IMR-90 (cell line): ENCODE results near the gene CMTM1. TPM values are rescaled to one million over a fixed set of nuclear protein-coding genes. Genes with fewer than 3 reads are reported as not detected.
A peak's percentile ranks its signal among the peaks of the same experiment; 100 is the strongest.

Source experiments
- ATAC-seq: fragments of 200-7000 bp; cut with Tn5 transposase; 2 replicates; pipeline ENCODE4 v1.9.1; 2020; ENCODE audit warnings: low read depth, mild to moderate bottlenecking, moderate library complexity
- BruUV-seq: library from RNA; stranded (reverse); fragments of 400-500 nt; replicated peaks from 2 replicates; lab custom pipeline; 2021; lab: Mats Ljungman, UMichigan
- CTCF ChIA-PET: fragments of 300-600 bp; formaldehyde crosslinking; extraction: SDS; loops from one replicate; lab custom pipeline; 2021; ENCODE audit warnings: antibody characterized with exemption; lab: Yijun Ruan, JAX
- POLR2A ChIA-PET: fragments of 300-600 bp; sonication (Branson Sonifier 250); formaldehyde crosslinking; loops from one replicate; lab custom pipeline; 2022; ENCODE audit warnings: antibody characterized with exemption; ENCODE audit not compliant: unreplicated experiment; lab: Charles Lee
- DNase-seq: peaks from one replicate; pipeline ENCODE4 v3.0.0; 2013
- H2AFZ ChIP-seq: replicated peaks from 2 replicates; pipeline ENCODE3; 2013; ENCODE audit warnings: low read length, mild to moderate bottlenecking; ENCODE audit not compliant: poor library complexity
- H2AK5ac ChIP-seq: 2 replicates; pipeline ENCODE4 v1.6.1; 2013; ENCODE audit warnings: low read depth, low read length, inconsistent platforms
- H2AK9ac ChIP-seq: replicated peaks from 2 replicates; pipeline ENCODE3; 2013; ENCODE audit warnings: mild to moderate bottlenecking, low read depth, low read length, moderate library complexity; ENCODE audit not compliant: poor library complexity
- H2BK120ac ChIP-seq: 2 replicates; pipeline ENCODE4 v1.6.1; 2013; ENCODE audit warnings: low read depth, low read length, inconsistent platforms
- H2BK15ac ChIP-seq: 3 replicates; pipeline ENCODE4 v1.6.1; 2013; ENCODE audit warnings: low read depth, low read length, inconsistent platforms
- H2BK20ac ChIP-seq: 2 replicates; pipeline ENCODE4 v1.6.1; 2013; ENCODE audit warnings: low read depth, mild to moderate bottlenecking, inconsistent platforms, low read length, moderate library complexity
- H2BK5ac ChIP-seq: 2 replicates; pipeline ENCODE4 v1.6.1; 2013; ENCODE audit warnings: mild to moderate bottlenecking, low read depth, low read length, inconsistent platforms; ENCODE audit not compliant: poor library complexity, severe bottlenecking
- H3K14ac ChIP-seq: replicated peaks from 2 replicates; pipeline ENCODE4 v1.6.1; 2013; ENCODE audit warnings: low read depth, low read length, inconsistent platforms
- H3K18ac ChIP-seq: 2 replicates; pipeline ENCODE4 v1.6.1; 2013; ENCODE audit warnings: low read depth, low read length, control low read depth
- H3K23ac ChIP-seq: 2 replicates; pipeline ENCODE4 v1.6.1; 2013; ENCODE audit warnings: low read depth, low read length, inconsistent platforms
- H3K27ac ChIP-seq: 2 replicates; pipeline ENCODE4 v1.5.1; 2013; ENCODE audit warnings: mild to moderate bottlenecking, control low read depth, low read length; ENCODE audit not compliant: insufficient read depth
- H3K27me3 ChIP-seq: 2 replicates; pipeline ENCODE4 v1.6.1; 2013; ENCODE audit warnings: low read length; ENCODE audit not compliant: control insufficient read depth, insufficient read depth
- H3K36me3 ChIP-seq: 2 replicates; pipeline ENCODE4 v1.6.1; 2013; ENCODE audit warnings: low read length, mixed read lengths; ENCODE audit not compliant: control insufficient read depth, insufficient read depth
- H3K4ac ChIP-seq: 2 replicates; pipeline ENCODE4 v1.6.1; 2013; ENCODE audit warnings: low read depth, low read length, inconsistent platforms
- H3K4me1 ChIP-seq: 2 replicates; pipeline ENCODE4 v1.6.1; 2013; ENCODE audit warnings: low read length, mixed read lengths; ENCODE audit not compliant: control insufficient read depth, insufficient read depth
- H3K4me2 ChIP-seq: 2 replicates; pipeline ENCODE4 v1.6.1; 2013; ENCODE audit warnings: low read depth, mild to moderate bottlenecking, control low read depth, low read length, moderate library complexity
- H3K4me3 ChIP-seq: 2 replicates; pipeline ENCODE4 v1.5.1; 2013; ENCODE audit warnings: low read depth, mild to moderate bottlenecking, control low read depth, low read length, moderate library complexity; ENCODE audit not compliant: insufficient read depth
- H3K56ac ChIP-seq: 2 replicates; pipeline ENCODE4 v1.6.1; 2013; ENCODE audit warnings: low read length, inconsistent platforms; ENCODE audit not compliant: insufficient read depth; ENCODE audit errors: extremely low read depth
- H3K79me1 ChIP-seq, 2 experiments: 2 replicates each; pipeline ENCODE4 v1.6.1; 2013; ENCODE audit warnings: low read length in 2 of 2, inconsistent platforms in 1 of 2, low read depth in 1 of 2
- H3K9ac ChIP-seq: 2 replicates; pipeline ENCODE4 v1.6.1; 2013; ENCODE audit warnings: low read depth, low read length, control low read depth
- H3K9me1 ChIP-seq: 2 replicates; pipeline ENCODE4 v1.6.1; 2013; ENCODE audit warnings: low read length, inconsistent platforms; ENCODE audit not compliant: insufficient read depth
- H3K9me3 ChIP-seq: 2 replicates; pipeline ENCODE4 v1.6.1; 2013; ENCODE audit warnings: low read length; ENCODE audit not compliant: control insufficient read depth, insufficient read depth
- H4K20me1 ChIP-seq: 2 replicates; pipeline ENCODE4 v1.6.1; 2013; ENCODE audit warnings: low read length, inconsistent platforms; ENCODE audit not compliant: insufficient read depth
- H4K5ac ChIP-seq: 2 replicates; pipeline ENCODE4 v1.6.1; 2013; ENCODE audit warnings: mild to moderate bottlenecking, low read depth, low read length, control low read depth
- H4K8ac ChIP-seq, 2 experiments: 2 replicates each; pipeline ENCODE4 v1.6.1; 2013; ENCODE audit warnings: low read depth in 2 of 2, low read length in 2 of 2, control low read depth in 1 of 2, inconsistent platforms in 1 of 2
- H4K91ac ChIP-seq: 2 replicates; pipeline ENCODE4 v1.6.1; 2013; ENCODE audit warnings: low read depth, low read length, inconsistent platforms; ENCODE audit not compliant: insufficient read depth
- CEBPB ChIP-seq: IDR thresholded peaks from 2 replicates; pipeline ENCODE4 v1.6.1; 2012; ENCODE audit warnings: low read depth, low read length, improper control_type of control experiment
- FOS ChIP-seq: fragments of 150-350 bp; IDR thresholded peaks from 2 replicates; pipeline ENCODE4 v1.6.1; 2016; ENCODE audit warnings: low read depth, low read length
- MAZ ChIP-seq: IDR thresholded peaks from 2 replicates; pipeline ENCODE4 v1.6.1; 2012; ENCODE audit warnings: low read depth, mild to moderate bottlenecking, low read length, improper control_type of control experiment, moderate library complexity, borderline replicate concordance
- MXI1 ChIP-seq: IDR thresholded peaks from 2 replicates; pipeline ENCODE4 v1.6.1; 2012; ENCODE audit warnings: low read depth, mild to moderate bottlenecking, low read length, moderate library complexity, borderline replicate concordance
- NFE2L2 ChIP-seq: fragments of 150-350 bp; IDR thresholded peaks from 2 replicates; pipeline ENCODE4 v1.6.1; 2016; ENCODE audit warnings: low read depth, mild to moderate bottlenecking, low read length
- POLR2A ChIP-seq: IDR thresholded peaks from 2 replicates; pipeline ENCODE4 v1.6.1; 2012; ENCODE audit warnings: mild to moderate bottlenecking, low read depth, low read length
- SMC3 ChIP-seq: fragments of 150-350 bp; IDR thresholded peaks from 2 replicates; pipeline ENCODE4 v1.6.1; 2016; ENCODE audit warnings: low read depth, mild to moderate bottlenecking, antibody characterized with exemption, low read length, moderate library complexity
- WGBS, 2 experiments: methylation state at CpG; one replicate each; pipeline versions ENCODE4 v1.1.5 to v1.1.7; 2013; ENCODE audit warnings: missing lambda C conversion rate in 2 of 2; ENCODE audit not compliant: insufficient read length in 1 of 2; ENCODE audit errors: extremely low coverage in 2 of 2; 5-methylcytosine and 5-hydroxymethylcytosine counted together
- dilution Hi-C: fragments of 300-500 bp; cut with HindIII; formaldehyde crosslinking; loops from one replicate; pipeline ENCODE4 v1.14.3; 2018; ENCODE audit warnings: low sequenced_read_pairs; ENCODE audit not compliant: unreplicated experiment
- in situ Hi-C: fragments of 300-500 bp; cut with MboI; formaldehyde crosslinking; loops from 3 replicates; pipeline ENCODE4 v1.14.3; 2019; ENCODE audit warnings: low sequenced_read_pairs, inconsistent platforms, mixed read lengths
- intact Hi-C: fragments of 100-400 bp; cut with micrococcal nuclease; formaldehyde crosslinking; loops from 2 replicates; pipeline ENCODE4 v1.10.0; 2022
- polyA plus RNA-seq, 3 experiments: library from polyadenylated mRNA; depleted of rRNA; stranded (reverse); fragments of >200 nt; gene quantifications; 2 replicates each; pipeline ENCODE4 v1.2.3, GENCODE V29; 2012; ENCODE audit warnings: low replicate concordance in 1 of 3
- total RNA-seq: library from RNA; depleted of rRNA; stranded (reverse); fragments of >200 nt; gene quantifications from 2 replicates; pipeline ENCODE4 v1.2.3, GENCODE V29; 2012
- TF ChIP-seq, protein P1 (sequence below): fragments of 150-350 bp; IDR thresholded peaks from 2 replicates; pipeline ENCODE4 v1.6.1; 2017; ENCODE audit warnings: mild to moderate bottlenecking, antibody characterized with exemption, low read length, low read depth

CMTM1 gene
- total and polyA plus RNA-seq, 2 of the 4 experiments (the other 2 are of a cell fraction), result 0.54 to 2.1 TPM

DNA sequence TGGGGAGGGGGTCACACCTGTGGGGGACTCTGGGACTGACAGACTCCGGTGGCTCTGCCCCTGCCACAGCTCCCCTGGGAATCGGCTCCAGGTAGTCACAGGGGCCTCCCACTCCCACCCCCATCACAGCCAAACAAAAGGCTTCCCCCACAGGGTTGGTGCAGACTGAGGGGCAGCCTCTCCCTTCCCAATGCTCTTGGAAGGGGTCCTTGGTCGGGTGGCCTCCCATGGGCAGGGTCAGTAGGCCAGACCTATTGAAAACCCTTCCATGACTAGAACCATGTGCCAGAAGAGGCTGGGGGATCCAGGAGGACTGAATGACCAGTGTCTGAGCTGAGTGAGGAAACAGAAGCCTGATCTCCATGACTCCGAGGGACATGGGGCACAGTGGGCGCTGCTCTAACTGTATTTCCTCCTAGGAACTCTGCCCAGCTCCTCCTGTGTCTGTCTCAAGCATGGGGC lies 45.0 kb upstream of the CMTM1 start:
- Histone ChIP-seq H3K9me1 (peaks cover 31% of the 10 kb centered on the region), H4K91ac (peak overlapping the region; percentile 73), H3K27ac (peak overlapping the region; percentile 28; the same call in 1 of the 2 replicates), H2BK20ac (peak overlapping the region; percentile 73; the same call in 1 of the 2 replicates), H2BK120ac (peak overlapping the region; percentile 85), H3K14ac (peak overlapping the region; percentile 79), H3K79me1 (peaks cover 3 to 33% of the 10 kb centered on the region in 2 experiments; a peak in 3 of 4 replicates), H3K56ac (no peak overlapping the region), H3K4me3 (no peak overlapping the region), H3K4me1 (peaks cover 23% of the 10 kb centered on the region), H3K4me2 (no peak overlapping the region; the same call in 1 of the 2 replicates), H3K9ac (no peak overlapping the region), H3K18ac (peak overlapping the region; percentile 20), H3K9me3 (no peaks in the 10 kb centered on the region), H2AK9ac (peak overlapping the region; percentile 10), H2AFZ (no peak overlapping the region), H2BK5ac (peak overlapping the region; percentile 11), H4K20me1 (no peaks in the 10 kb centered on the region; the same call in 1 of the 2 replicates), H2AK5ac (peak overlapping the region; percentile 85), H3K36me3 (peaks cover 10% of the 10 kb centered on the region; the same call in 1 of the 2 replicates), H2BK15ac (peak overlapping the region; percentile 87; the same call in 2 of the 3 replicates), H3K23ac (peak overlapping the region; percentile 21; the same call in 1 of the 2 replicates), H3K4ac (peak overlapping the region; percentile 81), H3K27me3 (no peaks in the 10 kb centered on the region), H4K5ac (peak overlapping the region; percentile 33; the same call in 1 of the 2 replicates), H4K8ac (peak overlapping the region; percentile 3 to 59; a peak in 2 of 4 replicates)
- ChIA-PET CTCF (interaction anchor here (1.3 kb wide), 1 partner anchor 130 kb away, joined by 4 read pairs; no protein-coding TSS in a partner anchor), POLR2A (interaction anchor here (1.3 kb wide), 1 partner anchor 31 kb away, joined by 3 read pairs; the partner anchor contains the start of gene CKLF)
- in situ Hi-C loops (no loop called here), dilution Hi-C loops (no loop called here), intact Hi-C loops (no loop called here)
- no TSS peak for BruUV-seq
- DNase-seq (no peak), ATAC-seq (no peak)
- TF ChIP-seq SMC3 (no peak), MXI1 (no peak), FOS (no peak), NFE2L2 (no peak), MAZ (no peak), CEBPB (no peak), POLR2A (no peak)
- TF ChIP-seq, protein P1, sequence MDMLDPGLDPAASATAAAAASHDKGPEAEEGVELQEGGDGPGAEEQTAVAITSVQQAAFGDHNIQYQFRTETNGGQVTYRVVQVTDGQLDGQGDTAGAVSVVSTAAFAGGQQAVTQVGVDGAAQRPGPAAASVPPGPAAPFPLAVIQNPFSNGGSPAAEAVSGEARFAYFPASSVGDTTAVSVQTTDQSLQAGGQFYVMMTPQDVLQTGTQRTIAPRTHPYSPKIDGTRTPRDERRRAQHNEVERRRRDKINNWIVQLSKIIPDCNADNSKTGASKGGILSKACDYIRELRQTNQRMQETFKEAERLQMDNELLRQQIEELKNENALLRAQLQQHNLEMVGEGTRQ, result no peak
- WGBS, 2 experiments, result 100% methylated on average over 1 of the region's 5 CpGs; no CpG with 5 or more reads in 1 of the 2 experiments
